D721Med (cell line): ENCODE results near the gene DOCK2.

ENCODE experiments used
- DNase-seq: peaks from one replicate; pipeline ENCODE4 v3.0.0; 2011; ENCODE audit warnings: low spot score; ENCODE audit not compliant: insufficient read length
- FAIRE-seq: peaks from 2 replicates; lab custom pipeline; 2011; peaks lifted over from hg19 to GRCh38; lab: Jason Lieb, UNC
- CTCF ChIP-seq: IDR thresholded peaks from 2 replicates; pipeline ENCODE4 v1.5.1; 2012; ENCODE audit warnings: mild to moderate bottlenecking, control low read depth; ENCODE audit not compliant: insufficient read depth; ENCODE audit errors: missing control alignments

The DOCK2 gene

DNA sequence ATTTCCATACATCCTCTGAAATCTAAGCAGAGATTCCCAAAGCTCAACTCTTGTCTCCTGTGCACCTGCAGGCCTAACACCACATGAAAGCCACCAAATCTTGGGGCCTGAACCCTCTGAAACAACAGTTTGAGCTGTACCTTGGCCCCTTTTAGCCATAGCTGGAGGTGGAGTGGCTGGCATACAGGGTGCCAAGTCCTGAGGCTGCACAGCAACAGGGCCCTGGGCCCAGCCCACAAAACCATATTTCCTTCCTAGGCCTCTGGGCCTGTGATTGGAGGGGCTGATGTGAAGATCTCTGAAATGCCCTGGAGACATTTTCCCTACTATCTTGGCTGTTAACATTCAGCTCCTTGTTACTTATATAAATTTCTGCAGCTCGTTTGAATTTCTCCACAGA is 26.5 kb downstream of the DOCK2 start:
- no peak for TF ChIP-seq CTCF

DNA sequence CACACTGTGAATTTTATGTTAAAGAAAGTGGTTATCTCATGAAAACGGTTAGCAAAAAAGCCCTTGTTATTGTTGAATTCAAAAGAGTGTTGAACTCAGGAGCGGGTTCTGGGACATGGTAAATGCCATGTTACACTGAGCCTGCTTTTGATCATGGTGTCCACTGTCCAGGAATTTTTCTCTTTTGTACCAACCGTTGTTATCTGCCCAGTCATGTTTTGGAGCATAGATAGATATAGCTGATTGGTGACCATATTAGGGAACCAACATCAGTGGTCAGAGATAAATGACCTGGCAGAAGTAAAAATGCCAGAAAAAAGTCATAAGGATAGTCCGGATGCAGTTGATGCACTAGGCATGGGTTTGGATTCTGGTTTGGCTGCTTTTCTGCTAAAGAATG is 29.3 kb downstream of the DOCK2 start:
- DNase-seq: no peak
- FAIRE-seq: no peak
- no peak for TF ChIP-seq CTCF

More for the DNA sequence above, 26.5 kb downstream of the DOCK2 start:
- FAIRE-seq: no peak
- DNase-seq: no peak

GRCh38 chr5:169667896-169668674 is 31.0 kb downstream of the DOCK2 start:
- TF ChIP-seq CTCF: no peak
- DNase-seq (no peak), FAIRE-seq (no peak)

GRCh38 chr5:169668732-169669131 is 31.7 kb downstream of the DOCK2 start:
- no peak for TF ChIP-seq CTCF
- FAIRE-seq: no peak

DNA sequence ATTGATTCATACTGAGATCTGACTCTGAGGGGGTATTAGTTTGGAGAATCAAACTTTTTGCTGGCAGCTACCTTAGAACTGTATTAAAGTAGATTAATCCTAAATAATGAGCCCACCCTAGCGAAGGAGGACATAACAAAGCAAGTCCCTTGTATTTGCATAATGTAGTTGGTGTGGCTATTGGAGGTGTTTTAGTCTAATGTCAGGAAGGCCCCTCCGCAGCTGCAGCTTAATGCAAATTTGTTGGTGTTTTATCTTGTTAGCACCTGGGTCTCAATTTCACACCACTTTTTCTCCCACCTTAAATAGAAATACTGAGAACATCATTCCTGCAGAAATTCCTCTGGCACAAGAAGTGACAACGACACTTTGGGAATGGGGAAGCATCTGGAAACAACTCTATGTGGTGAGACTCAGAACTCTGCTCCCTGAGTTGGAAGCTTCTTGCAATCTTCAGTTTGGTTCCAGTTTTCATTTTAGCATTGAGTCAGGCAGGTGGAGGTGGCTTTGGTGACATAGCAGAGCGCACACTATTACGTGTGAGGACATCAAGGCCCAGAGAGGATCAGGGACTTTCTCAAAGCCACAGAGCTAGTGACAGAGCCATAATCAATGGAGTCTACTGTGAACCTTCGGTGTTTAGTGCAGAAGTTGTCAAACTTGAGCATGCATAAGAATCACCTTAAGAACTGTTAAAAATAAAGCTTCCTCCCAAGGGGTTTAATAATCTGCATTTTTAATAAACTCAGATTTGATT is 33.9 kb downstream of the DOCK2 start:
- FAIRE-seq (no peak), DNase-seq (no peak)
- no peak for TF ChIP-seq CTCF

More at GRCh38 chr5:169668732-169669131, 31.7 kb downstream of the DOCK2 start:
- no peak for DNase-seq

DNA sequence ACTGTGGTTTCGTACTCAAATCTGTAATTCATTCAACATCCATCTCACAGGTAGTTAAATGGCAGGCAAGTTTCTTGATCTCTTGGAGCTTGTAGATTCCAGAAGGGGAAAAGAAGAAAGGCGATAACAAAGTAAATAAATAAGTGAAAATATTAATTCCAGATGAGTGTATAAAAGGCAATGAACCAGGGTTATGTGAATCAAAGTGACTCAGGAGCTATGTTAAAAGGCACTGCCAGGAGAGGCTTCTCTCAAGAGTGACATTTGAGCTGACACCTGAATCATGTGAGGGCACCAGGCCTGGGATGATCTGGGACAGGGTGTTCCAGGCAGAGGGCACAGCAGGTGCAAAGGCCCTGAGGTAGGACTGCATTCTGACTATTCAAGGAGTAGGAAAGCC is 45.0 kb downstream of the DOCK2 start:
- FAIRE-seq (no peak), DNase-seq (no peak)
- TF ChIP-seq CTCF: no peak

DNA sequence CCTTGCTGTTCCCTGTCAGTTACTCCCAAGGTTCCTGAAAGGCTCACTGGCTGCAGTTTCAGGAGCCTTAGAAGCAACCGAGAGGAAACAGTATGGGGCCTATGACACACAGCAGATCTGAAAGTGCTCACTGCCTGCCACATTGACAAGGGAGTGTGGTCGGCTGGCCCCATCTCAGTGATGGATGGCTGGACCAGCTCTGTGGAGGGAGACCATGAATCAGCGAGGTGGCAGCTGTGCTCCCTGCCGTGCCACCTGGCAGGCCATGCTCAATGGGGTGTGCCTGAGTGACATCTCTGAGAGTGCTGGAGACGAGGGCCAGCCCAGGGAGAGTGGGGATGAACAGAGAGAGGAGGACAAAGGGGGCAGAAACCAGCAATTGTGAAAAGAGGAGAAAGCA is 49.1 kb downstream of the DOCK2 start:
- TF ChIP-seq CTCF: no peak
- FAIRE-seq (no peak), DNase-seq (no peak)
